ENCODE results near the gene LRBA. TPM values are rescaled to one million over a fixed set of nuclear protein-coding genes. Genes with fewer than 3 reads are reported as not detected.
"Not testable (repeated sequence)": the region's sequence is repeated elsewhere in the genome, so short reads cannot be mapped to it uniquely, and the experiment has no call there.

Gene LRBA
- total RNA-seq, 3 donors from 2014 or later: 26.9 to 138 (median 93.7) TPM

GRCh38 chr4:150664935-150665334 is 350.1 kb downstream of the LRBA start:
- no peaks in the 10 kb centered on the region for H3K4me1 ChIP-seq
- DNase-seq (ENCODE audit: low spot score in 2 of 2): no peak
- intact Hi-C loops (cut with DNase I; ENCODE audit: low total_unique reads): no loop called here

GRCh38 chr4:150662686-150663085 is 352.4 kb downstream of the LRBA start:
- H3K4me3 ChIP-seq: no peak overlapping the region
- no peak overlapping the region for H3K27ac ChIP-seq
- no peaks in the 10 kb centered on the region for H3K9me3 ChIP-seq
- peaks cover 4% of the 10 kb centered on the region for H3K36me3 ChIP-seq
- no peaks in the 10 kb centered on the region for H3K4me1 ChIP-seq
- DNase-seq (ENCODE audit: low spot score in 2 of 2): no peak
- TF ChIP-seq POLR2A (IDR thresholded peaks at IDR 0.05) (no peak), POLR2AphosphoS5 (IDR thresholded peaks at IDR 0.05) (no peak)
- TF ChIP-seq, protein P1, sequence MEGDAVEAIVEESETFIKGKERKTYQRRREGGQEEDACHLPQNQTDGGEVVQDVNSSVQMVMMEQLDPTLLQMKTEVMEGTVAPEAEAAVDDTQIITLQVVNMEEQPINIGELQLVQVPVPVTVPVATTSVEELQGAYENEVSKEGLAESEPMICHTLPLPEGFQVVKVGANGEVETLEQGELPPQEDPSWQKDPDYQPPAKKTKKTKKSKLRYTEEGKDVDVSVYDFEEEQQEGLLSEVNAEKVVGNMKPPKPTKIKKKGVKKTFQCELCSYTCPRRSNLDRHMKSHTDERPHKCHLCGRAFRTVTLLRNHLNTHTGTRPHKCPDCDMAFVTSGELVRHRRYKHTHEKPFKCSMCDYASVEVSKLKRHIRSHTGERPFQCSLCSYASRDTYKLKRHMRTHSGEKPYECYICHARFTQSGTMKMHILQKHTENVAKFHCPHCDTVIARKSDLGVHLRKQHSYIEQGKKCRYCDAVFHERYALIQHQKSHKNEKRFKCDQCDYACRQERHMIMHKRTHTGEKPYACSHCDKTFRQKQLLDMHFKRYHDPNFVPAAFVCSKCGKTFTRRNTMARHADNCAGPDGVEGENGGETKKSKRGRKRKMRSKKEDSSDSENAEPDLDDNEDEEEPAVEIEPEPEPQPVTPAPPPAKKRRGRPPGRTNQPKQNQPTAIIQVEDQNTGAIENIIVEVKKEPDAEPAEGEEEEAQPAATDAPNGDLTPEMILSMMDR (IDR thresholded peaks at IDR 0.05): no peak
- intact Hi-C loops (cut with DNase I; ENCODE audit: low total_unique reads): no loop called here
- no peaks in the 10 kb centered on the region for H3K27me3 ChIP-seq

More at GRCh38 chr4:150664935-150665334, 350.1 kb downstream of the LRBA start:
- H3K27ac ChIP-seq: no peak overlapping the region
- H3K4me3 ChIP-seq: no peak overlapping the region
- peaks cover 4% of the 10 kb centered on the region for H3K36me3 ChIP-seq
- H3K9me3 ChIP-seq: no peaks in the 10 kb centered on the region
- H3K27me3 ChIP-seq: no peaks in the 10 kb centered on the region
- TF ChIP-seq POLR2A (IDR thresholded peaks at IDR 0.05): no peak

- H3K27ac ChIP-seq; H3K36me3 ChIP-seq; H3K4me1 ChIP-seq; H3K27me3 ChIP-seq; intact Hi-C loops (cut with DNase I; ENCODE audit: low total_unique reads); H3K9me3 ChIP-seq; DNase-seq (ENCODE audit: low spot score in 2 of 2); H3K4me3 ChIP-seq: not testable (repeated sequence)
Observed at GRCh38 chr4:150661551-150661950, 353.5 kb downstream of the LRBA start.

- intact Hi-C loops (cut with DNase I; ENCODE audit: low total_unique reads); H3K27ac ChIP-seq; DNase-seq (ENCODE audit: low spot score in 2 of 2); H3K4me3 ChIP-seq; H3K4me1 ChIP-seq; H3K9me3 ChIP-seq; H3K36me3 ChIP-seq; H3K27me3 ChIP-seq: not testable (repeated sequence)
Observed at GRCh38 chr4:150658258-150658657, 356.8 kb downstream of the LRBA start.

GRCh38 chr4:150656891-150657290 is 358.2 kb downstream of the LRBA start:
- DNase-seq (ENCODE audit: low spot score in 2 of 2): no peak
- H3K27me3 ChIP-seq: no peaks in the 10 kb centered on the region
- no peaks in the 10 kb centered on the region for H3K9me3 ChIP-seq
- no peak overlapping the region for H3K27ac ChIP-seq
- H3K36me3 ChIP-seq: no peaks in the 10 kb centered on the region
- TF ChIP-seq POLR2A (IDR thresholded peaks at IDR 0.05) (no peak), POLR2AphosphoS5 (IDR thresholded peaks at IDR 0.05) (no peak)
- TF ChIP-seq, protein P1 (IDR thresholded peaks at IDR 0.05): no peak
- H3K4me3 ChIP-seq: no peak overlapping the region
- intact Hi-C loops (cut with DNase I; ENCODE audit: low total_unique reads): loop anchor here (2.0 kb wide), 1 partner anchor 48 kb away; no protein-coding TSS in a partner anchor
- no peaks in the 10 kb centered on the region for H3K4me1 ChIP-seq

DNA sequence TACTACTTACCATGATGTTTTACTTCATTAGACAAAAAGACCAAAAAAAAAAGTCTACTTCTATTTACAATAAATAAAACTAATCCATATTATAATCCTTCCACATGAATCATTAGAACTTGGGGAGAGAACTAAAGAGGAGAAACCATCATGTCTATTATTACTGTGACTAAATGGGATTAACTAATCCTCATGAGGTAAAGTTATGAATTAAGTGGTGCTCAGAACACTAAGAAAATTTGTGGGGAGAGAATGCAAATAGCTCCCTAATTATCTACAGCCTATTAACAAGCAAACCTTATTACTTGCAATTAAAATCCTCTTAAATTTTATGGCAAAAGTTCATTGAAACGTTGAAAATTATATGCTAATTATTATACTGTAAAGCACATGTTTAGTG is 364.3 kb downstream of the LRBA start:
- H3K27me3 ChIP-seq: no peaks in the 10 kb centered on the region
- no peaks in the 10 kb centered on the region for H3K9me3 ChIP-seq
- intact Hi-C loops (cut with DNase I; ENCODE audit: low total_unique reads): no loop called here
- H3K4me1 ChIP-seq: no peaks in the 10 kb centered on the region
- TF ChIP-seq POLR2AphosphoS5 (IDR thresholded peaks at IDR 0.05): no peak
- TF ChIP-seq POLR2A (IDR thresholded peaks at IDR 0.05): no peak
- TF ChIP-seq, protein P1 (IDR thresholded peaks at IDR 0.05): no peak
- no peak for DNase-seq (ENCODE audit: low spot score in 2 of 2)
- H3K4me3 ChIP-seq: no peak overlapping the region
- H3K27ac ChIP-seq: no peak overlapping the region
- no peaks in the 10 kb centered on the region for H3K36me3 ChIP-seq

DNA sequence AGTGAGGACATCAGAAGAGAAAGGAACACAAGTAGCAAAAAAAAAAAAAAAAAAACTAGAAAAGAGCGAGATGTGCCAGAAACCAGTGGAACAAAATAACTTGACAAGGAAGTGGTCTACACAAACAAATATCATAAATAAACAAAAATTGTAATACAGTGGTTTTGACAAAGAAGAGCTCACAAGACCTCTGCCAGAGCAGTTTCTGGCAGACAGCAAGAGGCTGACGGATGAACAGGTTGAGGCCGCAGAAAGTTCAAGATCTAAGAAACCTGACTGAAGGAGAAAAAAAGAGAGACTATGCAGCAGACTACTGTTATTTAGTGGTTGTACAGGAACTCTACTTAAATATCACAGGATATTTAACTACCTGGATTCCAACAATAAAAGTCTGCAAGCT is 367.0 kb downstream of the LRBA start:
- Histone ChIP-seq H3K27ac (no peak overlapping the region), H3K9me3 (no peaks in the 10 kb centered on the region), H3K27me3 (no peaks in the 10 kb centered on the region), H3K4me3 (no peak overlapping the region), H3K4me1 (no peaks in the 10 kb centered on the region), H3K36me3 (no peaks in the 10 kb centered on the region)
- intact Hi-C loops (cut with DNase I; ENCODE audit: low total_unique reads): no loop called here
- TF ChIP-seq POLR2AphosphoS5 (IDR thresholded peaks at IDR 0.05) (no peak), POLR2A (IDR thresholded peaks at IDR 0.05) (no peak)
- TF ChIP-seq, protein P1 (IDR thresholded peaks at IDR 0.05): no peak
- DNase-seq (ENCODE audit: low spot score in 2 of 2): no peak

Data from breast epithelium (tissue), 4 donors.